ENCODE results near the gene ITPR2.

ITPR2 gene

GRCh38 chr12:26460361-26460760 is 372.6 kb downstream of the ITPR2 start:
- Histone ChIP-seq H4K91ac (ENCODE audit: low read length) (no peak overlapping the region), H3K4me3 (ENCODE audit: insufficient read depth in 1 of 2, low read depth in 1 of 2, low read length in 2 of 2) (no peak overlapping the region), H2AK5ac (ENCODE audit: low read length, severe bottlenecking) (no peak overlapping the region), H3K27me3 (ENCODE audit: control insufficient read depth in 1 of 2, insufficient read depth in 1 of 2, low read length in 2 of 2) (no peaks in the 10 kb centered on the region), H3K79me1 (replicated peaks; ENCODE audit: low read length, poor library complexity, severe bottlenecking) (no peaks in the 10 kb centered on the region), H3K36me3 (ENCODE audit: control insufficient read depth in 1 of 2, insufficient read depth in 2 of 2, low read depth in 1 of 2, low read length in 2 of 2) (peaks cover 0 to 4% of the 10 kb centered on the region in 2 experiments), H2BK120ac (ENCODE audit: low read depth, low read length) (no peak overlapping the region), H3K14ac (ENCODE audit: low read length in 2 of 2) (no peak overlapping the region), H3K9me3 (ENCODE audit: control insufficient read depth, low read length) (no peaks in the 10 kb centered on the region), H2BK12ac (ENCODE audit: low read length in 2 of 2) (no peak overlapping the region), H3K4me2 (ENCODE audit: low read length, poor library complexity, severe bottlenecking) (no peak overlapping the region), H3K27ac (ENCODE audit: low read length, poor library complexity, severe bottlenecking) (no peak overlapping the region), H3K23ac (ENCODE audit: low read length in 2 of 2) (no peak overlapping the region), H2AFZ (ENCODE audit: low read depth, low read length) (no peak overlapping the region), H2BK5ac (ENCODE audit: low read depth, low read length, poor library complexity, severe bottlenecking) (no peak overlapping the region), H3K18ac (ENCODE audit: low read depth in 1 of 2, low read length in 2 of 2) (no peak overlapping the region), H3K4me1 (ENCODE audit: control insufficient read depth, insufficient read depth, low read depth, low read length) (no peaks in the 10 kb centered on the region), H3K4ac (ENCODE audit: low read depth in 1 of 2, low read length in 2 of 2) (no peak overlapping the region), H2BK15ac (ENCODE audit: low read depth, poor library complexity, severe bottlenecking) (no peak overlapping the region), H3K9ac (ENCODE audit: low read length) (no peak overlapping the region), H4K8ac (ENCODE audit: low read length) (no peak overlapping the region)
- WGBS, result 96% methylated on average over 6 of the region's 6 CpGs
- no peak for DNase-seq

GRCh38 chr12:26455936-26456574 is 376.9 kb downstream of the ITPR2 start:
- WGBS, result 62% methylated on average over 3 of the region's 3 CpGs
- Histone ChIP-seq H3K36me3 (ENCODE audit: control insufficient read depth in 1 of 2, insufficient read depth in 2 of 2, low read depth in 1 of 2, low read length in 2 of 2) (peaks cover 0 to 4% of the 10 kb centered on the region in 2 experiments), H2AK5ac (ENCODE audit: low read length, severe bottlenecking) (no peak overlapping the region), H3K4me1 (ENCODE audit: control insufficient read depth, insufficient read depth, low read depth, low read length) (no peaks in the 10 kb centered on the region), H3K9ac (ENCODE audit: low read length) (no peak overlapping the region), H3K4ac (ENCODE audit: low read depth in 1 of 2, low read length in 2 of 2) (no peak overlapping the region), H2BK5ac (ENCODE audit: low read depth, low read length, poor library complexity, severe bottlenecking) (no peak overlapping the region), H3K79me1 (replicated peaks; ENCODE audit: low read length, poor library complexity, severe bottlenecking) (no peaks in the 10 kb centered on the region), H3K27me3 (ENCODE audit: control insufficient read depth in 1 of 2, insufficient read depth in 1 of 2, low read length in 2 of 2) (no peaks in the 10 kb centered on the region), H3K18ac (ENCODE audit: low read depth in 1 of 2, low read length in 2 of 2) (no peak overlapping the region), H4K8ac (ENCODE audit: low read length) (no peak overlapping the region), H2BK12ac (ENCODE audit: low read length in 2 of 2) (no peak overlapping the region), H3K9me3 (ENCODE audit: control insufficient read depth, low read length) (no peaks in the 10 kb centered on the region), H2BK120ac (ENCODE audit: low read depth, low read length) (no peak overlapping the region), H3K4me3 (ENCODE audit: insufficient read depth in 1 of 2, low read depth in 1 of 2, low read length in 2 of 2) (no peak overlapping the region), H3K27ac (ENCODE audit: low read length, poor library complexity, severe bottlenecking) (no peak overlapping the region), H4K91ac (ENCODE audit: low read length) (no peak overlapping the region), H3K14ac (ENCODE audit: low read length in 2 of 2) (no peak overlapping the region), H2BK15ac (ENCODE audit: low read depth, poor library complexity, severe bottlenecking) (no peak overlapping the region), H3K4me2 (ENCODE audit: low read length, poor library complexity, severe bottlenecking) (no peak overlapping the region), H2AFZ (ENCODE audit: low read depth, low read length) (no peak overlapping the region), H3K23ac (ENCODE audit: low read length in 2 of 2) (no peak overlapping the region)
- no peak for DNase-seq

- Histone ChIP-seq H4K91ac (ENCODE audit: low read length) (no peak overlapping the region), H3K79me1 (replicated peaks; ENCODE audit: low read length, poor library complexity, severe bottlenecking) (no peaks in the 10 kb centered on the region), H3K27me3 (ENCODE audit: control insufficient read depth in 1 of 2, insufficient read depth in 1 of 2, low read length in 2 of 2) (no peaks in the 10 kb centered on the region), H2BK12ac (ENCODE audit: low read length in 2 of 2) (no peak overlapping the region), H3K23ac (ENCODE audit: low read length in 2 of 2) (no peak overlapping the region), H2BK15ac (ENCODE audit: low read depth, poor library complexity, severe bottlenecking) (no peak overlapping the region), H2AFZ (ENCODE audit: low read depth, low read length) (no peak overlapping the region), H2BK5ac (ENCODE audit: low read depth, low read length, poor library complexity, severe bottlenecking) (no peak overlapping the region), H3K9me3 (ENCODE audit: control insufficient read depth, low read length) (no peaks in the 10 kb centered on the region), H3K4me1 (ENCODE audit: control insufficient read depth, insufficient read depth, low read depth, low read length) (no peaks in the 10 kb centered on the region), H3K4me2 (ENCODE audit: low read length, poor library complexity, severe bottlenecking) (no peak overlapping the region), H2BK120ac (ENCODE audit: low read depth, low read length) (no peak overlapping the region), H3K9ac (ENCODE audit: low read length) (no peak overlapping the region), H2AK5ac (ENCODE audit: low read length, severe bottlenecking) (no peak overlapping the region), H4K8ac (ENCODE audit: low read length) (no peak overlapping the region), H3K4me3 (ENCODE audit: insufficient read depth in 1 of 2, low read depth in 1 of 2, low read length in 2 of 2) (no peak overlapping the region), H3K14ac (ENCODE audit: low read length in 2 of 2) (no peak overlapping the region), H3K4ac (ENCODE audit: low read depth in 1 of 2, low read length in 2 of 2) (no peak overlapping the region), H3K18ac (ENCODE audit: low read depth in 1 of 2, low read length in 2 of 2) (no peak overlapping the region), H3K36me3 (ENCODE audit: control insufficient read depth in 1 of 2, insufficient read depth in 2 of 2, low read depth in 1 of 2, low read length in 2 of 2) (peaks cover 0 to 3% of the 10 kb centered on the region in 2 experiments), H3K27ac (ENCODE audit: low read length, poor library complexity, severe bottlenecking) (no peak overlapping the region)
- WGBS, result 100% methylated on average over 2 of the region's 3 CpGs
- DNase-seq, result no peak
Observed at GRCh38 chr12:26453246-26453645, 379.7 kb downstream of the ITPR2 start.

GRCh38 chr12:26452511-26452910 is 380.5 kb downstream of the ITPR2 start:
- 73% methylated on average over 4 of the region's 6 CpGs for WGBS
- no peak overlapping the region for H3K23ac ChIP-seq (ENCODE audit: low read length in 2 of 2)
- H2BK5ac ChIP-seq (ENCODE audit: low read depth, low read length, poor library complexity, severe bottlenecking), result no peak overlapping the region
- H2AK5ac ChIP-seq (ENCODE audit: low read length, severe bottlenecking), result no peak overlapping the region
- no peak for DNase-seq
- H3K18ac ChIP-seq (ENCODE audit: low read depth in 1 of 2, low read length in 2 of 2), result peak overlapping the region in 1 of 2 experiments; percentile 21
- H3K4me3 ChIP-seq (ENCODE audit: insufficient read depth in 1 of 2, low read depth in 1 of 2, low read length in 2 of 2), result no peak overlapping the region
- H3K9ac ChIP-seq (ENCODE audit: low read length), result no peak overlapping the region
- H3K4me1 ChIP-seq (ENCODE audit: control insufficient read depth, insufficient read depth, low read depth, low read length), result no peaks in the 10 kb centered on the region
- no peak overlapping the region for H4K8ac ChIP-seq (ENCODE audit: low read length)
- H3K27ac ChIP-seq (ENCODE audit: low read length, poor library complexity, severe bottlenecking), result no peak overlapping the region
- no peaks in the 10 kb centered on the region for H3K36me3 ChIP-seq (ENCODE audit: control insufficient read depth in 1 of 2, insufficient read depth in 2 of 2, low read depth in 1 of 2, low read length in 2 of 2)
- no peak overlapping the region for H2BK120ac ChIP-seq (ENCODE audit: low read depth, low read length)
- no peak overlapping the region for H2BK12ac ChIP-seq (ENCODE audit: low read length in 2 of 2)
- no peak overlapping the region for H3K4me2 ChIP-seq (ENCODE audit: low read length, poor library complexity, severe bottlenecking)
- H3K79me1 ChIP-seq (replicated peaks; ENCODE audit: low read length, poor library complexity, severe bottlenecking), result no peaks in the 10 kb centered on the region
- H3K14ac ChIP-seq (ENCODE audit: low read length in 2 of 2), result no peak overlapping the region
- H2AFZ ChIP-seq (ENCODE audit: low read depth, low read length), result no peak overlapping the region
- no peak overlapping the region for H4K91ac ChIP-seq (ENCODE audit: low read length)
- no peaks in the 10 kb centered on the region for H3K9me3 ChIP-seq (ENCODE audit: control insufficient read depth, low read length)
- H3K4ac ChIP-seq (ENCODE audit: low read depth in 1 of 2, low read length in 2 of 2), result no peak overlapping the region
- H2BK15ac ChIP-seq (ENCODE audit: low read depth, poor library complexity, severe bottlenecking), result no peak overlapping the region
- no peaks in the 10 kb centered on the region for H3K27me3 ChIP-seq (ENCODE audit: control insufficient read depth in 1 of 2, insufficient read depth in 1 of 2, low read length in 2 of 2)

Data from mesenchymal stem cell (in vitro differentiated cells and primary cell).